ENCODE results near the gene FBRSL1.

GRCh38 chr12:132541200-132541599 lies 51.2 kb downstream of the FBRSL1 start:
- TF ChIP-seq CTCF (conservative IDR thresholded peaks at IDR 0.05; ENCODE audit: low read depth, low read length) (no peak), EZH2 (IDR thresholded peaks at IDR 0.05; ENCODE audit: borderline replicate concordance, low read depth, low read length, poor library complexity, severe bottlenecking) (no peak)
